Myometrial cell (primary cell): ENCODE data around the gene VPS41. TPM values are rescaled to one million over a fixed set of nuclear protein-coding genes. Genes with fewer than 3 reads are reported as not detected.

Source experiments
- total RNA-seq: library from RNA; depleted of rRNA; stranded (reverse); fragments of >200 nt; gene quantifications from 2 replicates; pipeline ENCODE4 v1.2.3, GENCODE V29; 2015

The VPS41 gene
- 18.5 and 22.5 TPM in 2 replicates for total RNA-seq

DNA sequence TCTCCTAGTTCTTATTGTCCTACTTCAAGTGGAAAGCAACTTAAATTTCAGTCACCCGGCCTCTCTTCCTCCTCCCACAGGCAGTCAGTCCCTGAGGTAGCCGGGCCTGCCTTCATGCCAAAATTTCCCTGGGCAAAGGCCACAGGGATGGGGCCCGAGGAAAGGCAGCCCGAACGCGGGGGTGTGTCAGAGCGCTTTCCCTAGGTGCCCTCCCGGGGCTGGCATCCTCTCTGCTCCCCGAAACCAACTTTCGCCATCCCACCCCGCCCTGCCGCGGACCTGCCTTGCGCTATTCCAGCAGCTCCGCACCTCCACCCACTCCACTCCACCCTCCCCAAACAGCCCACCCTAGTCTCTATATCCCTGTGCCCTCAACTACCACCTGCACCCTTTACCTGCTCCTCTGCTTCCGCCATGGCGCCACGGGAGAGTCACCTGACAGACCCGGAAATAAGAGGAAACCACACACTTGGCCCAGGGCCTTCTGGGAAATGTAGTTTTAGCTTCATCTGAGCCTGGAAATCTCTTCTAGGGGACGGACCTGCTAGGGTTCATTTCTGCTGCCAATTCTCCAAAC lies at the start of gene VPS41:
Gene VPS41 (minus strand): TSS at position 433 of the 577 bp plus-strand sequence. CDS start 17 bp downstream, at position 416.

Other genes starting within 250 kb of the VPS41 start
- gene POU6F2, start 68.7 kb upstream of the VPS41 start, total RNA-seq, result not detected in 2 replicates